H1 (cell line): ENCODE measurements around the gene CACNA1B. TPM values are rescaled to one million over a fixed set of nuclear protein-coding genes. Genes with fewer than 3 reads are reported as not detected.

Source experiments
- CEBPB ChIP-seq: IDR thresholded peaks from 2 replicates; pipeline ENCODE4 v1.6.1; 2012; ENCODE audit warnings: low read depth, low read length
- CTBP2 ChIP-seq: IDR thresholded peaks from 2 replicates; pipeline ENCODE4 v1.7.0; 2011; ENCODE audit warnings: borderline replicate concordance, mild to moderate bottlenecking, moderate library complexity, mixed read lengths, low read length; ENCODE audit not compliant: insufficient read depth, insufficient read length
- TEAD4 ChIP-seq: IDR thresholded peaks from 2 replicates; pipeline ENCODE4 v1.6.1; 2012; ENCODE audit warnings: low read depth, low read length, inconsistent platforms, mixed read lengths
- polyA plus RNA-seq, 7 experiments: library from polyadenylated mRNA; depleted of rRNA in 3 of 7; stranded (reverse) in 5 of 7; unstranded in 2 of 7; fragments of >200 nt in 5 of 7; fragments of 200-250 nt in 2 of 7; gene quantifications; 1 replicate in 5 of 7; 2 replicates in 1 of 7; 4 replicates in 1 of 7; pipeline versions ENCODE4 v1.2.1 to v1.2.3, GENCODE V29; 2011 to 2013; ENCODE audit warnings: missing spikeins in 2 of 7, mixed read lengths in 2 of 7
- total RNA-seq: library from RNA; stranded (reverse); fragmentation: NEBNext Ultra II Directional; extraction: Animal tissue kit (Norgen Biotek cat#: 25700); gene quantifications from 2 replicates; pipeline ENCODE4 v1.2.1, GENCODE V29; 2021

The CACNA1B gene
- total and polyA plus RNA-seq, 2 of the 8 experiments (the other 6 are each of a cell fraction or from before 2014, with no cell fraction given), result 1.5 to 5.7 TPM

GRCh38 chr9:137893670-137894069 lies 16.1 kb downstream of the CACNA1B start (continued):
- TF ChIP-seq CTBP2 (no peak), CEBPB (no peak), TEAD4 (no peak)
